ENCODE measurements around the gene CDK5RAP1. TPM values are rescaled to one million over a fixed set of nuclear protein-coding genes. Genes with fewer than 3 reads are reported as not detected.

Gene CDK5RAP1
- total RNA-seq, 4 donors from 2014 or later: 11.3 to 19.5 (median 16.9) TPM

DNA sequence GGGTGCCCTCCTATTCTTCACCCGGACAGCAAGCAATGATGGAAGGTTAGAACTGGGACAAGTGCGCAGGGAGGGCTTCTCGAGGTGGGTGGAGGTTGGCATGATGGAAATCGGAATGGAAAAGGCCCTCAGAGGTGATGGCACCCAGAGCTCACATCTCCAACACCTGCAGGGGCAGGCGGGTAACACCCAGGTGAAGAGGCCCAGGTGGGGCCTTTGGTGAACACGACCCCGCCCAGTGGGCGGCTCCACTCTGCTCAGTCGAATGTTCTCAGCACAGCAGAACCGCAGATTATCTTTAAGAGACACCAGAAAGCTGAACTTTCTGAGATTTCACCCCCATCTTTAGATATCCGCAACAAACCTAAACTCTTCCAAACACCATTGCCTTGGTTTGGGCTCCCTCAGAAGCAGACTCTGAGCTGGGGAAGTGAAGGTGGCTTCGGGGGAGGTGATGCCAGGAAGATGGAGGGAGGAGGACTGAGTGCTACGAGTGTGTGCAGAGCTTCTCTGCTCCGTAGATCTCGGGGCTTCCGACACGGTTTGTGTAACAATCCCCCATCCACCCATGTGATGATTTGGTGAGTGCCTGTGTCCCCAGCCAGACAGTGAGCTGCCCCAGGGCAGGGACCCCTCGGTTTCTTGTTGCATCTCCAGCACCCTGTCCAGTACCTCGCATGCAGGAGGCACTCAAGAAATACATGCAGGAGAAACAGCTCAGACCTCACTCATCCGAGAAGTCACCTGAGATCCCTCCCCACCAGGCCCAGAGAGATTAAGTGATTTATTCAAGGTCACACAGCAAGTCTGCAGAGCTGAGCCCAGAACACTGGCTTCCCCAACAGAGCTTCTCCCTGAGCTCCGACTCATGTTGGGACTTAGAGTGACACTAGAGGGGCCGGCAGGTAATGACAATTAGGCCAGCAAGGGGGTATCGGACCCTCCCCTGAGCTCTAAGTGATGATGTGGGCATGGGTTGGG is 72.9 kb downstream of the CDK5RAP1 start:
- intact Hi-C loops (cut with DNase I): no loop called here
- Histone ChIP-seq H3K9me3 (no peaks in the 10 kb centered on the region), H3K36me3 (no peaks in the 10 kb centered on the region), H3K27ac (replicated peaks in 1 of 4) (no peak overlapping the region), H3K27me3 (peaks cover 0 to 64% (median 0%) of the 10 kb centered on the region in 4 donors), H3K4me3 (no peak overlapping the region), H3K4me1 (no peaks in the 10 kb centered on the region)
- TF ChIP-seq POLR2AphosphoS5 (IDR thresholded peaks at IDR 0.05): no peak
- TF ChIP-seq, protein P1, sequence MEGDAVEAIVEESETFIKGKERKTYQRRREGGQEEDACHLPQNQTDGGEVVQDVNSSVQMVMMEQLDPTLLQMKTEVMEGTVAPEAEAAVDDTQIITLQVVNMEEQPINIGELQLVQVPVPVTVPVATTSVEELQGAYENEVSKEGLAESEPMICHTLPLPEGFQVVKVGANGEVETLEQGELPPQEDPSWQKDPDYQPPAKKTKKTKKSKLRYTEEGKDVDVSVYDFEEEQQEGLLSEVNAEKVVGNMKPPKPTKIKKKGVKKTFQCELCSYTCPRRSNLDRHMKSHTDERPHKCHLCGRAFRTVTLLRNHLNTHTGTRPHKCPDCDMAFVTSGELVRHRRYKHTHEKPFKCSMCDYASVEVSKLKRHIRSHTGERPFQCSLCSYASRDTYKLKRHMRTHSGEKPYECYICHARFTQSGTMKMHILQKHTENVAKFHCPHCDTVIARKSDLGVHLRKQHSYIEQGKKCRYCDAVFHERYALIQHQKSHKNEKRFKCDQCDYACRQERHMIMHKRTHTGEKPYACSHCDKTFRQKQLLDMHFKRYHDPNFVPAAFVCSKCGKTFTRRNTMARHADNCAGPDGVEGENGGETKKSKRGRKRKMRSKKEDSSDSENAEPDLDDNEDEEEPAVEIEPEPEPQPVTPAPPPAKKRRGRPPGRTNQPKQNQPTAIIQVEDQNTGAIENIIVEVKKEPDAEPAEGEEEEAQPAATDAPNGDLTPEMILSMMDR (IDR thresholded peaks at IDR 0.05): no peak
- no peak for TF ChIP-seq EP300 (IDR thresholded peaks at IDR 0.05)
- no peak for TF ChIP-seq POLR2A (IDR thresholded peaks at IDR 0.05; ENCODE audit: low read depth)
- 86% methylated on average over 16 of the region's 23 CpGs for WGBS
- DNase-seq (ENCODE audit: extremely low spot score): no peak

DNA sequence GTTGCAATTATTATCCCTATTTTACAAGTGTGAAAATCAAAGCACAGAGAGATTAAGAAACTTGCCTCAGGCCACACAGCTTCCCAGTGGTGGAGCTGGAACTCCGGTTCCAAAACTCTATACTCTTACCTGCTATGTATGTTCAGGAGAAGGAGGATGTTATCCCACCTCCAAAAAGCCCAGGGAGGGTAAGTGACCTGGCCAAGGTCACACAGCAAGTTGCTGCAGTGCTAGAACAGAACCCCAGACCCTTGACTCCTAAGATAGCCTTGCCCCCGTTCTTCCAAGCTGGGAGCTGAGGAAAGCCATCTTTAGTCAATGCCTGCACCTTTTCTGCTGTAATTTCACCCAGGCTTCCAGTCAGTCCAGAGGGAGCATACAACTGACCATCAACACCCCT is 76.0 kb downstream of the CDK5RAP1 start:
- H3K9me3 ChIP-seq: no peaks in the 10 kb centered on the region
- intact Hi-C loops (cut with DNase I): no loop called here
- H3K27ac ChIP-seq (replicated peaks in 1 of 4): no peak overlapping the region
- DNase-seq (ENCODE audit: extremely low spot score): no peak
- H3K27me3 ChIP-seq: peaks cover 0 to 80% (median 0%) of the 10 kb centered on the region in 4 donors
- WGBS: 89% methylated on average over 2 of the region's 2 CpGs
- no peak for TF ChIP-seq POLR2A (IDR thresholded peaks at IDR 0.05; ENCODE audit: low read depth)
- TF ChIP-seq EP300 (IDR thresholded peaks at IDR 0.05): no peak
- no peak for TF ChIP-seq POLR2AphosphoS5 (IDR thresholded peaks at IDR 0.05)
- TF ChIP-seq, protein P1 (IDR thresholded peaks at IDR 0.05): no peak
- H3K4me3 ChIP-seq: no peak overlapping the region
- H3K36me3 ChIP-seq: no peaks in the 10 kb centered on the region
- no peaks in the 10 kb centered on the region for H3K4me1 ChIP-seq

DNA sequence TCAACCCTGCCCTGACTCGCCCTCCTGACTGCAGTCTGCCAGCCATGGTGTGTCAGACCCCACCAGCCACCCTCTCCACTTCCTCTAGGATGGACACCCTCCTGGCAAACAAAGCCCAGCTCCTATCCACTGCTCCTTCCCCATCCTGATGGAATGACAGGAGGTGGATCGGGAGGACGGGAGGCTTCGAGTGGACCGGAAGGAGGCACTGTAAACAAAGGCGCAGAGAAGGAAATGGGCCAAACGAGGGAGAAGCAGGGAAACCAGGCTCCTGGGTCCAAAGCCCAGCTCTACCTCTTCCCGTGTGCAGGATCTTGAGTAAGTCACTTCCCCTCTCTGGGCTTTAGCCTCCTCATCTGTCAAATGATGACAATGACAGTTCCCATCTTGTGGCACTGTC is 78.1 kb downstream of the CDK5RAP1 start:
- H3K9me3 ChIP-seq: no peaks in the 10 kb centered on the region
- no peak for TF ChIP-seq POLR2A (IDR thresholded peaks at IDR 0.05; ENCODE audit: low read depth)
- TF ChIP-seq EP300 (IDR thresholded peaks at IDR 0.05): no peak
- TF ChIP-seq, protein P1 (IDR thresholded peaks at IDR 0.05): no peak
- no peak for TF ChIP-seq POLR2AphosphoS5 (IDR thresholded peaks at IDR 0.05)
- H3K27ac ChIP-seq (replicated peaks in 1 of 4): no peak overlapping the region
- no peak for DNase-seq (ENCODE audit: extremely low spot score)
- no peaks in the 10 kb centered on the region for H3K4me1 ChIP-seq
- peaks cover 0 to 81% (median 0%) of the 10 kb centered on the region in 4 donors for H3K27me3 ChIP-seq
- intact Hi-C loops (cut with DNase I): no loop called here
- WGBS: 69% methylated on average over 3 of the region's 8 CpGs
- no peaks in the 10 kb centered on the region for H3K36me3 ChIP-seq
- no peak overlapping the region for H3K4me3 ChIP-seq

DNA sequence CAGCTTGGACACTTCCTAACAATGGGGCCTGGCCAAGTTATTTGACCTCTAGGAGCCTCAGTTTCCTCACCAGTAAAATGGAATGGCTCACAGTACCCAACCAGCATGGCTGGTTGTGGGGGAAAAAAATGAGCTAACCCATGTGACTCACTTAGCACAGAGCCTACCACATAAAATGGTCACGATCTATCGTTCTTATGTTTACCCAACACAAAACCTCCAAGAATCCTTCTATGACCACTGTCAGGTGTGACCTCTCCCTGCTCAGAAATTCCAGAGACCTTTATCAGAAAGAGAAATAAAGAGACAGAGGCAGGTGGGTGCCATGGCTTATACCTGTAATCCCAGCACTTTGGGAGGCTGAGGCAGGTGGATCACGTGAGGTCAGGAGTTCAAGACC is 78.9 kb downstream of the CDK5RAP1 start:
- intact Hi-C loops (cut with DNase I): no loop called here
- H3K27me3 ChIP-seq: peaks cover 0 to 87% (median 0%) of the 10 kb centered on the region in 4 donors
- no peak overlapping the region for H3K4me3 ChIP-seq
- H3K27ac ChIP-seq (replicated peaks in 1 of 4): no peak overlapping the region
- no peak for DNase-seq (ENCODE audit: extremely low spot score)
- H3K4me1 ChIP-seq: no peaks in the 10 kb centered on the region
- no peaks in the 10 kb centered on the region for H3K36me3 ChIP-seq
- WGBS: 74% methylated on average over 3 of the region's 3 CpGs
- TF ChIP-seq POLR2A (IDR thresholded peaks at IDR 0.05; ENCODE audit: low read depth) (no peak), POLR2AphosphoS5 (IDR thresholded peaks at IDR 0.05) (no peak), EP300 (IDR thresholded peaks at IDR 0.05) (no peak)
- TF ChIP-seq, protein P1 (IDR thresholded peaks at IDR 0.05): no peak
- no peaks in the 10 kb centered on the region for H3K9me3 ChIP-seq

Data from esophagus muscularis mucosa (tissue), 4 donors.